Measurements from ENCODE around the gene PLEKHA7. TPM values are rescaled to one million over a fixed set of nuclear protein-coding genes. Genes with fewer than 3 reads are reported as not detected.
A peak's percentile ranks its signal among the peaks of the same experiment; 100 is the strongest.

Gene PLEKHA7
- total and polyA plus RNA-seq, 2 of the 13 experiments (the other 11 are each of a cell fraction or from before 2014, with no cell fraction given) = 17.5 to 18.7 TPM

DNA sequence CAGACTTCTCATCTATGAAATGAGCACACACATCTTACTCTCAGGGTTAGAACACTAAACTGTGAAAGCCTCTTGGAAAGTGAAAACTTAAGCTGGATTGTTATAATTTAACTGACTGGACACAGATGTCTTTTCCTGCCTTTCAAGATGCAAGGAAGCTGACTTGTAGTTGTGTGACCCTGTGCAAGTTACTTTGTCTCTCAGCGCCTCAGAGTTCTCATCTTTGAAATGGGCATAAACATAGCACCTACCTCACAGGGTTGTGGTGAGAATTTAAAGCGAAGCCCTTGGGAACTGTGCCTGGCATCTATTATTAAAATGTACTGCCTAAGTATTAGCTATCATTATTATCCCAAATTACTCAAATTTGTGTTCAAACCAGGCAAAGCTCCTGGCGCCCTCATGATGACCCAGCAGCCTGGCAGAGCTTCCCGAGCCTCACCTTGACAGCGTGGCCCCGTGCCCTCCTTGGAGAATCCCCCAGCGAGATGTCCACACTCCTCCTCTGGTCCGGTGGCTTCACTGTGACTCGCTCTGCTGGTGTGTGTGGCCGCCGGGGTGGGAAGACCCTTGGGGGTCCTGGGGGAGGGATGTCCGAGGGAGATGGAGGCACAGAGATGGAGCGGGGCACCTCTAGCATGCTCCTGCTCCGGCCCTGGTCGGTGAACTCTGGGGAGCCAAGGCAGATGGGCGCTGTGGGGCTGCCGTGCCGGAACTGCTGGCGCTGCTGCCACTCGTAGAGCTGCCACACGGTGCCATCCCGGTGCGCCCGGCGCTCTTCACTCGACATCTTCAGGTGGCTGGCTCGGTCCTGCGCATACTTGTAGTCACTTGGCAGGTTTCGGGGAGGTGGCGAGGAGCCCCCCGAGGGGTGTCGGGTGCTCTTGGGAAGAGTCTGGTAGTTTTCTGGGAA lies 197.6 kb downstream of the PLEKHA7 start:
- peaks cover 14 to 36% of the 10 kb centered on the region in 2 experiments for H3K36me3 ChIP-seq (replicated peaks in 1 of 2; ENCODE audit: control insufficient read depth in 1 of 2, insufficient read depth in 2 of 2, low read length in 2 of 2)
- CTCF ChIA-PET (ENCODE audit: low intra/inter-chr PET ratio, low total read pairs) = no interaction called here
- FAIRE-seq (no peak), ATAC-seq (no peak), DNase-seq (ENCODE audit: low spot score) (no peak)
- no peak overlapping the region for H3K9ac ChIP-seq (ENCODE audit: insufficient read depth, low read depth, low read length)
- WGBS (ENCODE audit: low lambda C conversion rate) = 98% methylated on average over 32 of the region's 32 CpGs
- peaks cover 42% of the 10 kb centered on the region for H3K4me1 ChIP-seq (ENCODE audit: insufficient read depth, low read length)
- no peaks in the 10 kb centered on the region for H3K27me3 ChIP-seq (ENCODE audit: control insufficient read depth in 1 of 2, insufficient read depth in 2 of 2, low read length in 2 of 2)
- H2AFZ ChIP-seq (ENCODE audit: low read length) = no peak overlapping the region
- TF ChIP-seq ZEB1 (IDR thresholded peaks at IDR 0.05; ENCODE audit: insufficient replicate concordance, low read depth) = no peak
- TF ChIP-seq KDM2A (CRISPR knock-in tag; IDR thresholded peaks at IDR 0.05; ENCODE audit: borderline replicate concordance, low read depth) = no peak
- TF ChIP-seq TCF7 (IDR thresholded peaks at IDR 0.05; ENCODE audit: low read depth) = no peak
- peak; percentile 53; the same call in 1 of the 2 replicates for TF ChIP-seq ZNF629 (CRISPR knock-in tag; conservative IDR thresholded peaks at IDR 0.05)
- TF ChIP-seq REPIN1 (CRISPR knock-in tag; IDR thresholded peaks at IDR 0.05; ENCODE audit: borderline replicate concordance, low read depth) = no peak
- TF ChIP-seq, protein P1, sequence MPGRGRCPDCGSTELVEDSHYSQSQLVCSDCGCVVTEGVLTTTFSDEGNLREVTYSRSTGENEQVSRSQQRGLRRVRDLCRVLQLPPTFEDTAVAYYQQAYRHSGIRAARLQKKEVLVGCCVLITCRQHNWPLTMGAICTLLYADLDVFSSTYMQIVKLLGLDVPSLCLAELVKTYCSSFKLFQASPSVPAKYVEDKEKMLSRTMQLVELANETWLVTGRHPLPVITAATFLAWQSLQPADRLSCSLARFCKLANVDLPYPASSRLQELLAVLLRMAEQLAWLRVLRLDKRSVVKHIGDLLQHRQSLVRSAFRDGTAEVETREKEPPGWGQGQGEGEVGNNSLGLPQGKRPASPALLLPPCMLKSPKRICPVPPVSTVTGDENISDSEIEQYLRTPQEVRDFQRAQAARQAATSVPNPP (CRISPR knock-in tag; IDR thresholded peaks at IDR 0.05) = no peak
- H3K4me2 ChIP-seq (ENCODE audit: low read depth, low read length) = no peak overlapping the region
- H3K9me3 ChIP-seq (ENCODE audit: low read length) = no peaks in the 10 kb centered on the region
- H4K20me1 ChIP-seq (ENCODE audit: insufficient read depth, low read length) = no peaks in the 10 kb centered on the region
- H3K27ac ChIP-seq (ENCODE audit: extremely low read length, insufficient read depth, low read length) = no peak overlapping the region
- H3K4me3 ChIP-seq (replicated peaks in 1 of 3; ENCODE audit: insufficient read depth in 1 of 3, low read depth in 2 of 3, low read length in 3 of 3) = no peak overlapping the region
- no peaks in the 10 kb centered on the region for H3K79me2 ChIP-seq (ENCODE audit: insufficient read depth, low read length)
- no TSS peak for BruUV-seq (replicated peaks)
- intact Hi-C loops (cut with micrococcal nuclease; ENCODE audit: unreplicated experiment) (no loop called here), in situ Hi-C loops (cut with HindIII; ENCODE audit: extremely low pct_ligation_motif_present, low pct_unique_long_range_greater_than_20kb) (no loop called here)
- POLR2A ChIA-PET = no interaction called here
